ENCODE measurements around the gene RHO.

DNA sequence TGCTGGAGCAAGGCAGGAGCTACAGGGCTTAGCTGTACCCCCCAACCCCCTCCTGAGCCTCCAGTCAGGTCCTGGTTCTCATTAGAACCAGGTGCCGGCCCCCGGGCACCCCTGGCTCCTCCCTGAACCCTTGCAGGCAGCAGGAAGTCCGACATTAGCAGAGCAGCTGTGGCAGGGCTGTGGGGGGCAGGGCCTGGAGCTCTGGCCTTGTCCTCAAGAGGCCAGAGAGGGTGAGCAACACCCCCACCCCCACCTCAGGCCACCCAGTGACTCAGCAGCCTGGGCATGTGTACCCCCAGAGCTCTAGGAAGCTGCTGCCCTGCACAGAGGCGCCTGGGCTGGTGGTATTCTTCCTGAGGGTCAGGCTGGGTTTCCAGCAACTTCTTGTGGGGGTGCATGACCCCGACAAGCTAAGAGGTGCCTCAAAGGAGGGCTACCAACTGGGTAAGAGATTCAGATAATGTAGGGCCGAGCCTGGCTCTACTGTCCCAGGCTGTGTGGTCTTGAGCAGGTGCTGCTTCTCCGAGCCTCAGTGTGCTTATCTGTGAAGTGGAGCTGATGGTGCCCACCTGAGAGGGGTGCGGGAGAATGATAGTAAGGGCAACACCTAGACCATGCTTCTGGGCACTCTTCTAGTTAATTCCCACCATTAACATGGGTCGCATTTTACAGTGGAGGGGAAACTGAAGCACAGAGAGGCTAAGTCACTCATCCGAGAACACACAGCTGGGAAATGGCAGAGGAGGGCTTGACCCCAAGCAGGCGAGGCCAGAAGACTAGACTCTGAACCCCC lies 30.5 kb downstream of the RHO start:
- no peak for TF ChIP-seq CTCF (conservative IDR thresholded peaks at IDR 0.05 in 1 of 2, IDR thresholded peaks at IDR 0.05 in 1 of 2; ENCODE audit: extremely low read depth in 1 of 2, insufficient read depth in 1 of 2, low read depth in 1 of 2, low read length in 2 of 2)
- no peak for TF ChIP-seq EZH2 (IDR thresholded peaks at IDR 0.05; ENCODE audit: borderline replicate concordance, low read length)
